ENCODE data around the gene ARHGEF38. TPM values are rescaled to one million over a fixed set of nuclear protein-coding genes. Genes with fewer than 3 reads are reported as not detected.

ARHGEF38 gene
- polyA plus RNA-seq, result 10 to 100 TPM in 1 of 4 donors, 1 to 10 TPM in 2, under 1 TPM in 1; 0.54 to 18.6 (median 2.8) TPM
- long read RNA-seq, donor 1, partial matches to known transcripts, result 37 of 60 reads
- long read RNA-seq, donor 1, other reads (novel, unspliced or antisense), result 23 of 60 reads
- long read RNA-seq, donor 2, result 0 reads
- long read RNA-seq, donor 3, result 0 reads
- long read RNA-seq, donor 4, result 0 reads
- long read RNA-seq, donor 5, result 0 reads
- long read RNA-seq, donor 6, partial matches to known transcripts, result 5 of 5 reads
- long read RNA-seq, donor 6, other reads (novel, unspliced or antisense), result 0 of 5 reads
- long read RNA-seq, donor 7, result 0 reads
- long read RNA-seq, donor 8, result 0 reads
- long read RNA-seq, donor 9, partial matches to known transcripts, result 0 of 1 reads
- long read RNA-seq, donor 9, other reads (novel, unspliced or antisense), result 0 of 1 reads
- long read RNA-seq, donor 10, full-length matches to known transcripts, result 2 of 2 reads
- long read RNA-seq, donor 10, partial matches to known transcripts, result 0 of 2 reads
- long read RNA-seq, donor 10, other reads (novel, unspliced or antisense), result 0 of 2 reads

GRCh38 chr4:105551965-105552746 lies at the start of gene ARHGEF38:
Gene ARHGEF38 (plus strand): TSS chr4:105552620. CDS start chr4:105552766, 146 bp downstream.
- H3K27me3 ChIP-seq (ENCODE audit: control insufficient read depth in 3 of 3, insufficient read depth in 3 of 3, low read length in 3 of 3), result no peaks in the 10 kb centered on the region
- DNase-seq, result peak; percentile 93
- no peak for FAIRE-seq
- peak within 1 kb of the TSS; percentile 61 to 99 (median 93) for H3K27ac ChIP-seq (ENCODE audit: low read depth in 1 of 3, low read length in 2 of 3)
- 7 to 25% (median 12%) methylated on average over 11 of the region's 11 CpGs for WGBS, 3 donors
- no peaks in the 10 kb centered on the region for H3K9me3 ChIP-seq (ENCODE audit: control insufficient read depth in 2 of 2, insufficient read depth in 1 of 2, low read depth in 1 of 2, low read length in 1 of 2)
- peaks cover 0 to 26% (median 2%) of the 10 kb centered on the region in 3 donors for H3K4me1 ChIP-seq (ENCODE audit: control insufficient read depth in 3 of 3, insufficient read depth in 2 of 3, low read depth in 1 of 3, low read length in 2 of 3)
- peak within 1 kb of the TSS in 2 of 3 donors; percentile 9 to 45 for H3K4me3 ChIP-seq (ENCODE audit: low read depth in 1 of 3, low read length in 3 of 3)
- no peaks in the 10 kb centered on the region for H3K36me3 ChIP-seq (ENCODE audit: control insufficient read depth in 3 of 3, insufficient read depth in 2 of 3, low read depth in 1 of 3, low read length in 3 of 3)

GRCh38 chr4:105503484-105503883 lies 48.9 kb upstream of the ARHGEF38 start:
- DNase-seq (no peak), FAIRE-seq (no peak)
- no peaks in the 10 kb centered on the region for H3K27me3 ChIP-seq (ENCODE audit: control insufficient read depth in 3 of 3, insufficient read depth in 3 of 3, low read length in 3 of 3)
- H3K27ac ChIP-seq (ENCODE audit: low read depth in 1 of 3, low read length in 2 of 3), result no peak overlapping the region
- peaks cover 0 to 2% of the 10 kb centered on the region in 2 donors for H3K9me3 ChIP-seq (ENCODE audit: control insufficient read depth in 2 of 2, insufficient read depth in 1 of 2, low read depth in 1 of 2, low read length in 1 of 2)
- no peaks in the 10 kb centered on the region for H3K4me1 ChIP-seq (ENCODE audit: control insufficient read depth in 3 of 3, insufficient read depth in 2 of 3, low read depth in 1 of 3, low read length in 2 of 3)
- WGBS, 3 donors, result 75 to 83% (median 79%) methylated on average over 2 of the region's 2 CpGs
- no peak overlapping the region for H3K4me3 ChIP-seq (ENCODE audit: low read depth in 1 of 3, low read length in 3 of 3)
- H3K36me3 ChIP-seq (ENCODE audit: control insufficient read depth in 3 of 3, insufficient read depth in 2 of 3, low read depth in 1 of 3, low read length in 3 of 3), result no peaks in the 10 kb centered on the region

GRCh38 chr4:105504744-105505143 lies 47.7 kb upstream of the ARHGEF38 start:
- WGBS, 3 donors, result 65 to 83% (median 71%) methylated on average over 2 of the region's 2 CpGs
- no peak for DNase-seq
- no peak for FAIRE-seq

GRCh38 chr4:105509291-105509690 lies 43.1 kb upstream of the ARHGEF38 start:
- Histone ChIP-seq H3K4me3 (ENCODE audit: low read depth in 1 of 3, low read length in 3 of 3) (no peak overlapping the region), H3K9me3 (ENCODE audit: control insufficient read depth in 2 of 2, insufficient read depth in 1 of 2, low read depth in 1 of 2, low read length in 1 of 2) (no peaks in the 10 kb centered on the region), H3K27me3 (ENCODE audit: control insufficient read depth in 3 of 3, insufficient read depth in 3 of 3, low read length in 3 of 3) (no peaks in the 10 kb centered on the region), H3K27ac (ENCODE audit: low read depth in 1 of 3, low read length in 2 of 3) (no peak overlapping the region), H3K36me3 (ENCODE audit: control insufficient read depth in 3 of 3, insufficient read depth in 2 of 3, low read depth in 1 of 3, low read length in 3 of 3) (no peaks in the 10 kb centered on the region), H3K4me1 (ENCODE audit: control insufficient read depth in 3 of 3, insufficient read depth in 2 of 3, low read depth in 1 of 3, low read length in 2 of 3) (no peaks in the 10 kb centered on the region)
- 67 to 93% (median 78%) methylated on average over 1 of the region's 1 CpG for WGBS, 3 donors
- FAIRE-seq (no peak), DNase-seq (no peak)

More at GRCh38 chr4:105504744-105505143, 47.7 kb upstream of the ARHGEF38 start:
- Histone ChIP-seq H3K36me3 (ENCODE audit: control insufficient read depth in 3 of 3, insufficient read depth in 2 of 3, low read depth in 1 of 3, low read length in 3 of 3) (no peaks in the 10 kb centered on the region), H3K27ac (ENCODE audit: low read depth in 1 of 3, low read length in 2 of 3) (no peak overlapping the region), H3K9me3 (ENCODE audit: control insufficient read depth in 2 of 2, insufficient read depth in 1 of 2, low read depth in 1 of 2, low read length in 1 of 2) (peaks cover 0 to 2% of the 10 kb centered on the region in 2 donors), H3K27me3 (ENCODE audit: control insufficient read depth in 3 of 3, insufficient read depth in 3 of 3, low read length in 3 of 3) (no peaks in the 10 kb centered on the region), H3K4me3 (ENCODE audit: low read depth in 1 of 3, low read length in 3 of 3) (no peak overlapping the region), H3K4me1 (ENCODE audit: control insufficient read depth in 3 of 3, insufficient read depth in 2 of 3, low read depth in 1 of 3, low read length in 2 of 3) (no peaks in the 10 kb centered on the region)

- no peaks in the 10 kb centered on the region for H3K9me3 ChIP-seq (ENCODE audit: control insufficient read depth in 2 of 2, insufficient read depth in 1 of 2, low read depth in 1 of 2, low read length in 1 of 2)
- H3K36me3 ChIP-seq (ENCODE audit: control insufficient read depth in 3 of 3, insufficient read depth in 2 of 3, low read depth in 1 of 3, low read length in 3 of 3), result no peaks in the 10 kb centered on the region
- no peak overlapping the region for H3K27ac ChIP-seq (ENCODE audit: low read depth in 1 of 3, low read length in 2 of 3)
- H3K4me3 ChIP-seq (ENCODE audit: low read depth in 1 of 3, low read length in 3 of 3), result no peak overlapping the region
- H3K27me3 ChIP-seq (ENCODE audit: control insufficient read depth in 3 of 3, insufficient read depth in 3 of 3, low read length in 3 of 3), result no peaks in the 10 kb centered on the region
- H3K4me1 ChIP-seq (ENCODE audit: control insufficient read depth in 3 of 3, insufficient read depth in 2 of 3, low read depth in 1 of 3, low read length in 2 of 3), result no peaks in the 10 kb centered on the region
- no peak for FAIRE-seq
- WGBS, 3 donors, result 51 to 83% (median 69%) methylated on average over 1 of the region's 1 CpG
- DNase-seq, result no peak
Observed at GRCh38 chr4:105509714-105510113, 42.7 kb upstream of the ARHGEF38 start.

- DNase-seq, result no peak
- 54 to 71% (median 63%) methylated on average over 2 of the region's 2 CpGs for WGBS, 3 donors
- no peaks in the 10 kb centered on the region for H3K4me1 ChIP-seq (ENCODE audit: control insufficient read depth in 3 of 3, insufficient read depth in 2 of 3, low read depth in 1 of 3, low read length in 2 of 3)
- no peak overlapping the region for H3K27ac ChIP-seq (ENCODE audit: low read depth in 1 of 3, low read length in 2 of 3)
- no peaks in the 10 kb centered on the region for H3K36me3 ChIP-seq (ENCODE audit: control insufficient read depth in 3 of 3, insufficient read depth in 2 of 3, low read depth in 1 of 3, low read length in 3 of 3)
- no peak overlapping the region for H3K4me3 ChIP-seq (ENCODE audit: low read depth in 1 of 3, low read length in 3 of 3)
- no peaks in the 10 kb centered on the region for H3K9me3 ChIP-seq (ENCODE audit: control insufficient read depth in 2 of 2, insufficient read depth in 1 of 2, low read depth in 1 of 2, low read length in 1 of 2)
- no peak for FAIRE-seq
- H3K27me3 ChIP-seq (ENCODE audit: control insufficient read depth in 3 of 3, insufficient read depth in 3 of 3, low read length in 3 of 3), result no peaks in the 10 kb centered on the region
Observed at GRCh38 chr4:105510245-105510644, 42.2 kb upstream of the ARHGEF38 start.

GRCh38 chr4:105520819-105521790 lies 31.3 kb upstream of the ARHGEF38 start:
- Histone ChIP-seq H3K27ac (ENCODE audit: low read depth in 1 of 3, low read length in 2 of 3) (no peak overlapping the region), H3K27me3 (ENCODE audit: control insufficient read depth in 3 of 3, insufficient read depth in 3 of 3, low read length in 3 of 3) (no peaks in the 10 kb centered on the region), H3K4me3 (ENCODE audit: low read depth in 1 of 3, low read length in 3 of 3) (no peak overlapping the region), H3K9me3 (ENCODE audit: control insufficient read depth in 2 of 2, insufficient read depth in 1 of 2, low read depth in 1 of 2, low read length in 1 of 2) (peaks cover 0 to 5% of the 10 kb centered on the region in 2 donors), H3K4me1 (ENCODE audit: control insufficient read depth in 3 of 3, insufficient read depth in 2 of 3, low read depth in 1 of 3, low read length in 2 of 3) (no peaks in the 10 kb centered on the region), H3K36me3 (ENCODE audit: control insufficient read depth in 3 of 3, insufficient read depth in 2 of 3, low read depth in 1 of 3, low read length in 3 of 3) (no peaks in the 10 kb centered on the region)
- DNase-seq, result peak; percentile 59 to 73
- 22 to 25% (median 24%) methylated on average over 3 of the region's 3 CpGs for WGBS, 3 donors
- FAIRE-seq, result no peak

All from small intestine (tissue), 16 donors.